SKM-1 treated with dmso at 0.1 percent for 144 hours (cell line): Measurements from ENCODE around the gene STARD9.
A peak's percentile ranks its signal among the peaks of the same experiment; 100 is the strongest.
"Not testable (repeated sequence)": the region's sequence is repeated elsewhere in the genome, so short reads cannot be mapped to it uniquely, and the experiment has no call there.

Experiments
- DNase-seq: peaks from one replicate; lab custom pipeline; 2025; ENCODE audit not compliant: unreplicated experiment; lab: John Stamatoyannopoulos, UW

STARD9 gene

GRCh38 chr15:42575188-42576039 lies at the start of gene STARD9:
Gene STARD9 (plus strand): TSS chr15:42575606. CDS start chr15:42575716, 110 bp downstream.
- peak; percentile 96 for DNase-seq

DNA sequence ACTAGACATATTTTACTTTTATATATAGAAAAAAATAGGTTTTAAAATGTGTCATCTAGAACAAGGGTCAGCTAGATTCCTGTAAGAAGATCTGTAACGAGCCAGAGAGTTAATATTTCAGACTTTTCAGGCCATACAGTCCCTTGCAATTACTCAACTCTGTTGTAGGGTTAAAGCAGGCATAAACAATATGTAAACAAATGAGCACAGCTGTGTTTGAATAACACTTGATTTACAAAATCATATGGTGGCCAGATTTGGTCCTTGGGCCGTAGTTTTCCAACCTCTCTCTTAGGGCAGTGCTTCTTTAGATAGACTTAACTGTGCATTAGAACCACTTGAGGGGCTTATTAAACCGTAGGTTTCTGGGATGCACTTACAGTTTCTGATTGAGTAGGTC lies 46.4 kb upstream of the STARD9 start:
- DNase-seq = no peak

GRCh38 chr15:42533246-42533645 lies 42.2 kb upstream of the STARD9 start:
- no peak for DNase-seq

- DNase-seq = peak; percentile 73
These were observed 30.4 kb upstream of the STARD9 start for GRCh38 chr15:42544853-42545629.

DNA sequence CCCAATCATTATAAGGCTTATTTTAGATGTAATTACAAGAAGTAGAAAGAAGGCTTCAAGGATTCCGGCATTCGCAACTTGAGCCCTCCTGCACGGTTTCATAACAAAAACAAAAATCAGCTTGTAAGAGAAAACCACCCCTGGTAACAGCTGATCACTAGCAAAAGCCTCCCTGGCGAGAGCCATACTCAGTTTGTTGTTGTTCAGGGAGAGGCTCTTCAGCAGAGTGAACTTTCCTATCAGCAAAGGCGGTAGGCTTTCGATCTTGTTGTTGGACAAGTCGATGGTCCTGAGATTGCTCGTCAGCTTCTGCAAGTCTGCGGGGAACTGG lies 27.5 kb upstream of the STARD9 start:
- DNase-seq = no peak

- DNase-seq = peak; percentile 69
These were observed 27.0 kb upstream of the STARD9 start, which contains the start of the genes HAUS2 and LRRC57 for GRCh38 chr15:42548249-42549031. Gene HAUS2 (plus strand): TSS chr15:42548838. CDS start chr15:42548873, 35 bp downstream. Gene LRRC57 (minus strand): TSS chr15:42548793. CDS start chr15:42548434, 359 bp downstream.

- DNase-seq = peak; percentile 39
These were observed 26.3 kb upstream of the STARD9 start for GRCh38 chr15:42549032-42549491.

DNA sequence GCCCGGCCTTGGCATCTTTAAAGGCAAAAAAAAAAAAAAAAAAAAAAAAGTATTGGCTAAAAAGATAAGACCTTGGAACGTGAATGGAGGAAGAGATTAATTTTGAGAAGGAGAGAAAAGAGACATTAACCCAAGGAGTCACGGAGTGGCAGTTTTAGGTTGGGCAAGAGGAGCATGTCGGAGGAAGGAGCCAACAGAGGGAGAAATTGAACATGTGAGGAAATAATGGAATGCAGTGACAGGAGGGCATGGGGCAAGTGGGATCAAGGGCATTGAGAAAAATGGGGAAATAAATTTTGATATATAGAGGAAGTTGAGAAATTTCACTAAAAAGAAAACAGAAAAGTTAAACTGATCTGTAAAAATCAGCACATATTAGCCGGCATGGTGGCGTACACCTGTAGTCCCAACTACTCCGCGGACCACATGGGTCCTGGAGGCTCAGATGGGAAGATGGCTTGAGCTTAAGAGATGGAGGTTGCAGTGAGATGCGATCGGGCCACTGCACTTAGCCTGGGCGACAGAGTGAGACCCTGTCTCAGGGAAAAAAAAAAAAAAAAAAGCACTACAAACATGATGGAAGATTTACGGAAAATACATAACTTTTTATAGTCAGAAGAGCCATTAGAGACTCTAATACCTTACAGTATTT lies 25.5 kb upstream of the STARD9 start:
- DNase-seq = peak; percentile 27

DNA sequence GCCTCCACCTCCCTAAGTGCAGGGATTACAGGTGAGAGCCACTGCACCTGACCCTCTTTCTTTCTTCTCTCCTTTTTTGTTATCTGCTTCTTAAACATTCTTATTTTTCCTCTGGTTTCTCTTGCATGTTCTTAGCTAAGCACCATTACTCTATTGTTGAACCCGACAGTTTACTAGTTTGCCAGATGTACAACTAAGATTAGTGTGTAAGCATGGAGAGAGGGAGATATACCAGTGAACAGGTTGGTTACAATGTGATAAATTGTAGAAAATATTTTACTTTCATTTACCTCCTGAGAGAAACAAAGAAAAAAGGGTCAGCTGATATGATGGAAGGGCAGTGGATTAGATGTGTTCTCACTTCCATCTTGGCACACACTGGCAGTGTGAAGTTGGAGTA lies 21.9 kb upstream of the STARD9 start:
- no peak for DNase-seq

- not testable (repeated sequence) for DNase-seq
These were observed 18.7 kb upstream of the STARD9 start for GRCh38 chr15:42556550-42557207.

DNA sequence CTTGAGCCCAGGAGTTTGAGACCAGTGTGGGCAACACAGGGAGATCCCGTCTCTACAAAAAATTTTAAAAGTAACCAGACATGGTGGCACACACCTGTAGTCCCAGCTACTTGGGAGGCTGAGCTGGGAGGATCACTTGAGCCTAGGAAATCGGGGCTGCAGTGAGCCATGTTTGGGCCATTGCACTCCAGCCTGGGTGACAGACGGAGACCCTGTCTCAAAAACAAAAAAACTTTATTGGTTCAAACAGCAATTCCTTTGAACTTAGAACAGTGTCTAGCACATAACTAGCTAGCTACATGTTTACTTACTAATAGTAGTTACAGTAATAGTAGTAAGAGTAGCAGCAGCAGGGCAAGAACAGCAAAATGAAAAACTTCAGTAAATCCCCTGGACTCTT lies 16.7 kb upstream of the STARD9 start:
- DNase-seq = no peak

- peak; percentile 45 for DNase-seq
These were observed 711 bp downstream of the STARD9 start for GRCh38 chr15:42576040-42576594.

- DNase-seq = no peak
These were observed 1.4 kb downstream of the STARD9 start for GRCh38 chr15:42576776-42577175.

DNA sequence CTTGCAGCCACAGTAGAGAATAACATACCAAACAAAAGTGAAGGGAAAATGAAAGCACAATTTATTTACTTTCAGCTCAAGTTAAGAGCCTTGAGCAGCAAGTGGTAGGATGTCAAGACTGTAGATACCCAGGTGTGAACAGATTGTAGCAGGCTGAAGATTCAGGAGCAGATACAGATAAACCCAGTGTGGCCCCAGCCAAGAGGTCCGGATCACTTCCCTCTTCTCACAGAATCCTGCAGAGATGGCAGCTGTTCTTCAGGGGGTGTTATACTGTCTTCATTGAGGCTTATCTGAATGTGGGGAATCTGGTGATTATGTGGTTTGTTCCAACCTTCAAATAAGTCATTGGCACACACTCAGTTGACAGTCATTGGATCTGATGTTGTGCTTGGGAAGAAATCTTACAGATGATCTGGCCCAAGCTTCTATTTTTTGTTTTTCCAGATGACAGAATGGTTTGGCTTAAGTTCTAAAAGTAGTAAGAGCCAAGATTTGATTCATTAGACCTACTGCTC lies 2.2 kb downstream of the STARD9 start:
- no peak for DNase-seq

GRCh38 chr15:42578984-42579537 lies 3.7 kb downstream of the STARD9 start:
- no peak for DNase-seq

GRCh38 chr15:42581272-42581730 lies 5.9 kb downstream of the STARD9 start:
- DNase-seq = peak; percentile 76

DNA sequence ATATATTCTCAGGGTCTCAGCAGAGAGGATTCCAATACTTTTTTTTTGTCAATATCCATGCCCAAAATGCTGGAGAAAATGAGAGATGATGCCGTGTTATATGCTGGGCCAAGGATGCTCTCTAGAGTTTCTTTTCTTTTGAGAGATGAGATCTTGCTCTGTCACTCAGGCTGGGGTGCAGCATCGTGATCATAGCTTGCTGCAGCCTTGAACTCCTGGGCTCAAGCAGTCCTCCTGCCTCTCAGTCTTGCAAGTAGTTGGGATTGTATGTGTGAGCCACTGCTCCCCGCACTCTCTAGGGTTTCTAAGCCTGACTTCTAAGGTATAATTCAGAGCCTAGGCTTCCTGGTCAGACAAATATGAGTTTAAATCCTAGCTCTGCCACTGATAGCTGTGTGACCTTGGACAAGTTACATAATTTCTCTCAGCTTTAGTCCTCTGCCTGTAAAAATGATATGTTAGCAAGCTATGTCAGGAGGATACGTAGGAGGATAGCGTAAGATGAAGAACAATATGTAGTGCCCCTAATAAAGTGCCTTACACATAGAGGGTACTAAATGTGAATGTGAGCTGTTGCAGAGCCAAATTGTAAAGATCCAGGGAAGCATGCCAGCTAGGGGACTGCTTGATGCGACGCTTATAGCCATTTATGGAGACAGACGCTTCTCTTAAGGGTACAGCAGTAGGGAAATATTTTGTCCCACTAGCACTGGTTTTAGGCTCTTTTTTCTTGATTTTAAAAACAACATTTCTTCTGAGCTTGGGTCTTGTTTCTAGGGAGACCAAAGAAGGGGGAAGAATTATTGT lies 7.4 kb downstream of the STARD9 start:
- DNase-seq = no peak

- no peak for DNase-seq
These were observed 8.8 kb downstream of the STARD9 start for GRCh38 chr15:42584031-42584765.
